Ovary (tissue), 9 donors: Measurements from ENCODE around the gene SULT1C2. TPM values are rescaled to one million over a fixed set of nuclear protein-coding genes. Genes with fewer than 3 reads are reported as not detected.

ENCODE experiments used
- DNase-seq, 5 donors: peaks; one replicate each; pipeline ENCODE4 v3.0.0-alpha.2; 2019 to 2020
- H3K27ac ChIP-seq, 2 donors: fragments of 200-600 bp; one replicate each; pipeline versions ENCODE4 v1.5.1 to v1.8.0; 2019 to 2022
- H3K27me3 ChIP-seq: fragments of 200-600 bp; one replicate; pipeline ENCODE4 v1.8.0; 2022
- H3K36me3 ChIP-seq: fragments of 200-600 bp; sonication (generic); one replicate; pipeline ENCODE4 v1.5.1; 2019
- H3K4me1 ChIP-seq: one replicate; pipeline ENCODE4 v1.8.1; 2013; ENCODE audit warnings: mild to moderate bottlenecking, moderate library complexity; ENCODE audit not compliant: insufficient read depth
- H3K4me3 ChIP-seq: fragments of 200-600 bp; sonication (generic); one replicate; pipeline ENCODE4 v1.5.1; 2017
- H3K9me3 ChIP-seq, 2 donors: fragments of 200-600 bp in 1 of 2; sonication (generic) in 1 of 2; one replicate each; pipeline versions ENCODE4 v1.5.1 to v1.8.1; 2013 to 2019; ENCODE audit warnings: mild to moderate bottlenecking in 1 of 2, moderate library complexity in 1 of 2
- CTCF ChIP-seq, 3 donors: fragments of 450-650 bp in 2 of 3; fragments of 200-600 bp in 1 of 3; IDR thresholded peaks; one replicate each; pipeline versions ENCODE4 v1.5.1 to v1.8.0; 2016 to 2022; ENCODE audit warnings: antibody characterized with exemption in 3 of 3, mild to moderate bottlenecking in 1 of 3
- EP300 ChIP-seq: sonication (generic); formaldehyde crosslinking; IDR thresholded peaks from one replicate; pipeline ENCODE4 v1.6.1; 2017; ENCODE audit warnings: antibody characterized with exemption
- POLR2A ChIP-seq: fragments of 450-650 bp; IDR thresholded peaks from one replicate; pipeline ENCODE4 v1.6.1; 2017; ENCODE audit warnings: antibody characterized with exemption, mild to moderate bottlenecking, moderate library complexity
- WGBS, 3 donors: extraction: QIAGEN DNeasy Blood & Tissue Kit in 1 of 3; methylation state at CpG; one replicate each; pipeline versions ENCODE4 v1.1.5 to v1.1.7; 2013 to 2017; 5-methylcytosine and 5-hydroxymethylcytosine counted together
- intact Hi-C, 4 donors: fragments of 100-400 bp; cut with DNase I; formaldehyde crosslinking; loops; one replicate each; pipeline versions ENCODE4 v1.11.0 to v1.15.1; 2022 to 2023
- polyA plus RNA-seq, 2 donors: library from polyadenylated mRNA; stranded (reverse); fragments of 200-250 nt in 1 of 2; fragments of 350-450 nt in 1 of 2; fragmentation: Illumina TruSeq in 1 of 2; extraction: RNeasy Lipid Tissue Mini Kit (QIAGEN cat#74804) in 1 of 2; gene quantifications; one replicate each; pipeline ENCODE4 v1.2.3, GENCODE V29; 2013 to 2014
- total RNA-seq, 7 donors: library from RNA; depleted of rRNA in 2 of 7; stranded (reverse); fragments of >200 nt in 2 of 7; fragmentation: NEBNext Ultra II Directional in 3 of 7; extraction: Animal tissue kit (Norgen Biotek cat#: 25700) in 3 of 7; gene quantifications; one replicate each; pipeline versions ENCODE4 v1.1.0 to v1.2.4, GENCODE V29; 2016 to 2023
- donor health status: DM: no; HTN: no; CAD: no; lungs with moderate emphysema.
- donor health status: DM: no; HTN: no; CAD: no.
- donor health status: Bipolar disorder and iron deficiency.
- donor health status: DM: yes; HTN: yes; CAD: no.
- donor health status: DM: no; HTN: no; CAD: no.
- donor health status: DM: yes; HTN: yes; CAD: no.

The SULT1C2 gene
- total and polyA plus RNA-seq, 9 donors, result under 0.01 to 3.2 (median 0.40) TPM

GRCh38 chr2:108270346-108270745, 18.3 kb upstream of the SULT1C2 start:
- DNase-seq, result no peak
- H3K27ac ChIP-seq, result no peak overlapping the region
- H3K36me3 ChIP-seq, result no peaks in the 10 kb centered on the region
- H3K4me3 ChIP-seq, result no peak overlapping the region
- no peaks in the 10 kb centered on the region for H3K27me3 ChIP-seq
- no peaks in the 10 kb centered on the region for H3K4me1 ChIP-seq
- TF ChIP-seq POLR2A, result no peak
- no peak for TF ChIP-seq EP300
- TF ChIP-seq CTCF (IDR thresholded peaks at IDR 0.05), result no peak
- intact Hi-C loops, result no loop called here
- 83 to 98% (median 93%) methylated on average over 3 of the region's 3 CpGs for WGBS, 3 donors
- H3K9me3 ChIP-seq, result no peaks in the 10 kb centered on the region

GRCh38 chr2:108270768-108271506, 17.8 kb upstream of the SULT1C2 start:
- TF ChIP-seq POLR2A (no peak), EP300 (no peak), CTCF (IDR thresholded peaks at IDR 0.05) (no peak)
- 74 to 82% (median 82%) methylated on average over 5 of the region's 5 CpGs for WGBS, 3 donors
- Histone ChIP-seq H3K27ac (no peak overlapping the region), H3K27me3 (no peaks in the 10 kb centered on the region), H3K4me3 (no peak overlapping the region), H3K4me1 (no peaks in the 10 kb centered on the region), H3K9me3 (no peaks in the 10 kb centered on the region), H3K36me3 (no peaks in the 10 kb centered on the region)
- intact Hi-C loops, result no loop called here
- no peak for DNase-seq

- Histone ChIP-seq H3K27ac (no peak overlapping the region), H3K36me3 (no peaks in the 10 kb centered on the region), H3K27me3 (no peaks in the 10 kb centered on the region), H3K9me3 (no peaks in the 10 kb centered on the region), H3K4me1 (no peaks in the 10 kb centered on the region), H3K4me3 (no peak overlapping the region)
- 39 to 62% (median 44%) methylated on average over 7 of the region's 7 CpGs for WGBS, 3 donors
- TF ChIP-seq EP300, result no peak
- DNase-seq, result no peak
- intact Hi-C loops, result no loop called here
Measured at GRCh38 chr2:108271691-108272253, 16.9 kb upstream of the SULT1C2 start.

- no peaks in the 10 kb centered on the region for H3K27me3 ChIP-seq
- no peaks in the 10 kb centered on the region for H3K4me1 ChIP-seq
- no peaks in the 10 kb centered on the region for H3K9me3 ChIP-seq
- TF ChIP-seq CTCF (IDR thresholded peaks at IDR 0.05) (no peak), EP300 (no peak), POLR2A (no peak)
- H3K27ac ChIP-seq, result no peak overlapping the region
- WGBS, 3 donors, result 64 to 74% (median 73%) methylated on average over 2 of the region's 2 CpGs
- H3K36me3 ChIP-seq, result no peaks in the 10 kb centered on the region
- no peak overlapping the region for H3K4me3 ChIP-seq
- intact Hi-C loops, result no loop called here
- no peak for DNase-seq
Measured at GRCh38 chr2:108278631-108279030, 10.1 kb upstream of the SULT1C2 start.

GRCh38 chr2:108279468-108279867, 9.2 kb upstream of the SULT1C2 start:
- DNase-seq, result no peak
- H3K36me3 ChIP-seq, result no peaks in the 10 kb centered on the region
- TF ChIP-seq CTCF (IDR thresholded peaks at IDR 0.05), result no peak
- WGBS, 3 donors, result 83 to 89% (median 86%) methylated on average over 5 of the region's 5 CpGs
- H3K27me3 ChIP-seq, result no peaks in the 10 kb centered on the region
- no peaks in the 10 kb centered on the region for H3K9me3 ChIP-seq
- intact Hi-C loops, result no loop called here
- H3K4me3 ChIP-seq, result no peak overlapping the region
- H3K4me1 ChIP-seq, result no peaks in the 10 kb centered on the region
- no peak overlapping the region for H3K27ac ChIP-seq
